Activated CD4-positive, alpha-beta T cell treated with anti-CD3 and anti-CD28 coated beads for 24 hours (primary cell): ENCODE results near the gene ADGRA3.
"Not testable (repeated sequence)": the region's sequence is repeated elsewhere in the genome, so short reads cannot be mapped to it uniquely, and the experiment has no call there.

Source experiments
- DNase-seq, 2 donors: peaks; one replicate each; pipeline ENCODE4 v3.0.0-alpha.2; 2020; ENCODE audit warnings: low read depth in 2 of 2

Gene ADGRA3

GRCh38 chr4:22482250-22483127, 33.4 kb downstream of the ADGRA3 start:
- no peak for DNase-seq

GRCh38 chr4:22480675-22481327, 35.1 kb downstream of the ADGRA3 start:
- DNase-seq = no peak

GRCh38 chr4:22478426-22478825, 37.4 kb downstream of the ADGRA3 start:
- no peak for DNase-seq

- no peak for DNase-seq
Measured at GRCh38 chr4:22477813-22478182, 38.1 kb downstream of the ADGRA3 start.

- DNase-seq = no peak
Measured at GRCh38 chr4:22477136-22477812, 38.6 kb downstream of the ADGRA3 start.

GRCh38 chr4:22476011-22476410, 39.9 kb downstream of the ADGRA3 start:
- no peak for DNase-seq

GRCh38 chr4:22475311-22475646, 40.6 kb downstream of the ADGRA3 start:
- DNase-seq = not testable (repeated sequence)

- DNase-seq = no peak
Measured at GRCh38 chr4:22474636-22475310, 41.1 kb downstream of the ADGRA3 start.

- no peak for DNase-seq
Measured at GRCh38 chr4:22473268-22473667, 42.6 kb downstream of the ADGRA3 start.

GRCh38 chr4:22471999-22472461, 43.8 kb downstream of the ADGRA3 start:
- no peak for DNase-seq

- no peak for DNase-seq
Measured at GRCh38 chr4:22471419-22471818, 44.4 kb downstream of the ADGRA3 start.

GRCh38 chr4:22466581-22466980, 49.3 kb downstream of the ADGRA3 start:
- no peak for DNase-seq

- no peak for DNase-seq
Measured at GRCh38 chr4:22465996-22466395, 49.9 kb downstream of the ADGRA3 start.

- no peak for DNase-seq
Measured at GRCh38 chr4:22465349-22465748, 50.5 kb downstream of the ADGRA3 start.

- DNase-seq = no peak
Measured at GRCh38 chr4:22463179-22463578, 52.7 kb downstream of the ADGRA3 start.

- no peak for DNase-seq
Measured at GRCh38 chr4:22462688-22463087, 53.2 kb downstream of the ADGRA3 start.

- no peak for DNase-seq
Measured at GRCh38 chr4:22460266-22460665, 55.6 kb downstream of the ADGRA3 start.

GRCh38 chr4:22458098-22458497, 57.8 kb downstream of the ADGRA3 start:
- DNase-seq = no peak

- DNase-seq = no peak
Measured at GRCh38 chr4:22457348-22457747, 58.5 kb downstream of the ADGRA3 start.

- DNase-seq = no peak
Measured at GRCh38 chr4:22456291-22456690, 59.6 kb downstream of the ADGRA3 start.

GRCh38 chr4:22454955-22455354, 60.9 kb downstream of the ADGRA3 start:
- DNase-seq = no peak

GRCh38 chr4:22454216-22454838, 61.5 kb downstream of the ADGRA3 start:
- no peak for DNase-seq
